ENCODE results near the gene AQP12B.

Gene AQP12B

DNA sequence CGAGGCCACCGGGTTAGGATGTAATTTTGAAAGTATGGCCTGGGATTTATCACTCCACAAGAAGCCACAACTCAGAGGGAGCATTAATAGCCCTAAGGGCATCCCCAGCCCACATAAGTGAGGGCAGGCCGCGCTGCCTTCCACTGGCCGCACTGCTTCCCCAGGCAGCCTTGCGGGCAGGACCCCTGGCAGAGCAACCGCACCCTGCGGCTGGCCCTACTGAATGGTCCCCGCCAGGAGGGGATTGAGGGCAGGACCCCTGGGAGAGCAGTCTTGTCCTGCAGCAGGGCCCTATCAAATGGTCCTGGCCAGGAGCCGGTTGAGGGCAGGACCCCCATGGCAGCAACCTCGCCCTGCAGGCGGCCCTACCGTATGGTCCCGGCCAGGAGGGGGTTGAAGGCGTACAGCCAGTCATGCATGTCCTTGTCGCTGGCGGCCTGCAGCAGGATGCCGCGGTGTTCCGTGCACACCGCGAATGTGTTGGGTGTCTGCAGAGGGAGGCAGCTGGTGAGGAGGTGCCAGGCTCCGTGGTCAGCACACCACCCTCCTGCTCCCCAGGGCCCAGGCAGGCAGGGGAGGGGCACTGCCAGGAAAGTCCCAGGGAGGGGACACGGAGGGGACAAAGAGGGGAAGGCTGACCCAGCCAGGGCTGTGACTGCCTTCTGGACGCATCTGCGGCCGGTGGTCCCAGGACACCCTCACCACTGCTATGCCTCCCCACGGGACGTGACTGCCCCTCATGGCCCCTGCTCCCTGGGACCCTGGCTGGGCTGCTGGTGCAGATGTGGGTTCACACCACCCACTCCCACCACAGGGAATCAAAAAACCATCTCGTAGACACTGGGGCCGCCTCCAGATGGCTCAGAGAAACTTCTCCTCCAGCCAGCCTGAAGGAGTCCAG lies 35.2 kb upstream of the AQP12B start:
- no peak for DNase-seq

- no peak for DNase-seq
These were observed 34.5 kb upstream of the AQP12B start for GRCh38 chr2:240717181-240717641.

DNA sequence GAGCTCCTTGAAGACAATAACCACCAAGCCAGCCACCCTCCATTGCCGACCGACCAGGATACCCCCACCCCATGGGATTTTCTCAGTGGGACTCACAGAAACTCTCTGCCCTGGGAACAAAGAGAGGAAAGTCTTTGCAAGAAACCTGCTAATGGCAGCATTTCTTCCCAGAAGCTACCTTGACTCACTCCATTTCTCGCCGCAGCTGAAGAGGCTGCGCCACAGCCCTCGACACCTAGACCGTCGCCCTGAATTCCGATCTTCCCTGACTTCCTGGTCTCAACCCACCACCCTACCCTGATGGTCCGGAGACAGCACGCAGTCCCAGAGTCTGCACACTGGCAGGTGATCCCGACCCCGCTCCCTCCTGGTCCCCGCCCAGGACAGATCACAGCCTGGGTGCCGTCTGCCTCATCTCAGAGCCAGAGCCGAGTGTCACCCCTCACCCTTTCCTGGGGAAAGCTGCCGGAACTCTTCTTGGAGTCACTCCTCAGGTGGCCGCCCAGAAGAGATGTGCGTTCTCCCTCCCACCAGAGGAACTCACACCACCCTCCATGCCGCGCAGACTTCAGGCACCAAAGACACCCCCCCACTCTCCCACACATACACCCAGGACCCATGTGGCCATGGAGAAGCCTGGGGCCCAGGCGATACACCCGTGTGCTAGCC lies 33.6 kb upstream of the AQP12B start:
- no peak for DNase-seq

GRCh38 chr2:240714747-240715725 lies 32.4 kb upstream of the AQP12B start:
- no peak for DNase-seq

DNA sequence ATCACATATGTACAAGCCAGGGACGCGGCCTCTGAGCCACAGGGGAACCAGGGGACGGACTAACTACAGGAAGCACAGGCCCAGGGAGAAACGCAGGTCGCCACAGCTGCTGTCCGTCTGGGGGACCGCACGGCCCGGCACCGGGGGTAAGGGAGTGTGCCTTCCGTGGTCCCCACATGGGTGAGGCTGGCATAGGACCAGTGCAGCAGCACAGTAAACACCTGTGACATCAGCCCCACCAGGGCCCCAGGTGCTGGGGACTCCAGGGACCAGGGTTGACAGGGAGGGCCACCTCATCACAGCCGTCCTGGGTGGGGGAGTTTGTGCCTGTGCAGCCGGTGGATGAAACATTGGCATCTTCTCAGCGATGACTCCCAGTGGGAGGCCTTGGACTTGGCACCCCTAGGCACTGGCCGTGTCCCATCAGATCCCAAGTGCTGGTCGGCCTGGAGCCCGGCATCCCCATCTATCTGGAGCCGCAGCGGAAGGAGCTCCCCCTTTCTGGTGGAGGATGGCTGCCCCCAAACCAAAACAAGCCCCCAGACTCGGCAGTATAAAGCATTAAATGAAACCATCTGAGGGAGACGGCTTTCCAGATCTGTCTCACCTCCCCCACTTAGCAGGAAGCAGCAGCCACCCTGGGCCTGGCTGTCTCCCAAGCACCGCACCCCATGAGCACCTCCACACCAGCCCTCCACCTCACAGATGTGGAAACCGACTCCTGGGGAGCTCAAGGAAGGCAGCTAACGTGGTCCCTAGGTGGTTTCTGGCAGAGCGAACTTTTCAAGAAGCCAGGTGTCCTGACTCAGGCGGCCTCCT lies 31.5 kb upstream of the AQP12B start:
- no peak for DNase-seq

DNA sequence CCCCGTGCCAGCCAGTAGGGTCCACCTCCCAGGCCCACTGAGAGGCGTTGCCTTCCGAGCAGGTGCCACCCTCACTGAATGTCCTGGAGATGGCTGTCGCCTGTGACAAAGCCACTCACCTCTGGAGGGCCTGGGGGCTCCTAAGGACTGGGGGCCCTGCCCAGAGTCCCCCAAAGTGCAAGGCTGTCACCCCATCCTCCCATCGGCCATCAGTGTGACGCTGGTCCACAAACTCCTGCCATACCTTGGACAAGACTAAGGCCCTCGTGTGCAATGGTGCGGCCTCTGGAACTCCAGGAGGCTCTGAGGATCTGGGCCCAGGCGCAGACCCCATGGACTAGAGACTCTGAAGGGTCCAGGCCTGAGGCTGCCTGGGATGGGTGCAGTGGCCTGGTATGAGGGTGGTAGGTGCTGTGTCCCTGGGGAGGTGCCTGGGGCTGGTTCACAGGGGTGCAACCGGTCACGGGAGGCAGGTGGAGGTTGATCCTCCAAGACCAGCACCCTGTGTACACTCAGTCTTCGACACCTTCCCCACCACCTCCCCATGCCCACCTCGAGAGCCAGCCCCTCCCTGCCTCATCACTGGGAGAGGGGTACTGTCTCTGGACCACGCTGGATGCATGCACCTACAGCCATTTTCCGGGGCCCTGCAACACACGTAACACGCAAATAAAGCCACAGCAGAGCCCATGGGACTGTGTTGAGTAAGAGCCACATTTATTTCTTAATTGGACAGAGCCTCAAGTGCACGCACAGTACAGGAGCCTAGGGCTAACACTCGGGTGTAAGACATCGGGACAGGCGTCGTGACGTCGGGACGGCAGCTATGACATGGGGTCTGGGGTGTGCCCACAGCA lies 30.6 kb upstream of the AQP12B start:
- no peak for DNase-seq

- no peak for DNase-seq
These were observed 29.4 kb upstream of the AQP12B start for GRCh38 chr2:240712121-240712520.

GRCh38 chr2:240711701-240712100 lies 29.0 kb upstream of the AQP12B start:
- DNase-seq = no peak

GRCh38 chr2:240711296-240711695 lies 28.6 kb upstream of the AQP12B start:
- no peak for DNase-seq

GRCh38 chr2:240708457-240708856 lies 25.8 kb upstream of the AQP12B start:
- no peak for DNase-seq

DNA sequence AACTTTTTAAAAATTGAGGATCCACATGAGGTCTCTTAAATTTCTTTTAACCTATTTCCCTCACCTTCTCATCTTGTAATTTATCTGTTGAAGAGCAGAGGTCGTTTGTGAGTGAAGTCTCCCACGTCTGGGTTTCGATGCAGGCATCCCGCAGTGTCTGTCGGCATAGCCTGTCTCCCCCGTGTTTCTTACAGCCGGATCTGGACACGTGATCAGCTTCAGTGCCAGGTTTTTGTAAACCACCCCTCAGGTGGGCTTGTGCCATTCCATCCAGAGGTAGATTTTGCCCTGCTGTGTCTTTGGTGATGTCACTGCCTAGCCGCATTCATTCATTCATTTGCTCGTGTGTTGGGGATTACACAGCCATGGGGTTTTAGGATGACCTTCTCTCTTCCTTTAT lies 25.1 kb upstream of the AQP12B start:
- no peak for DNase-seq

DNA sequence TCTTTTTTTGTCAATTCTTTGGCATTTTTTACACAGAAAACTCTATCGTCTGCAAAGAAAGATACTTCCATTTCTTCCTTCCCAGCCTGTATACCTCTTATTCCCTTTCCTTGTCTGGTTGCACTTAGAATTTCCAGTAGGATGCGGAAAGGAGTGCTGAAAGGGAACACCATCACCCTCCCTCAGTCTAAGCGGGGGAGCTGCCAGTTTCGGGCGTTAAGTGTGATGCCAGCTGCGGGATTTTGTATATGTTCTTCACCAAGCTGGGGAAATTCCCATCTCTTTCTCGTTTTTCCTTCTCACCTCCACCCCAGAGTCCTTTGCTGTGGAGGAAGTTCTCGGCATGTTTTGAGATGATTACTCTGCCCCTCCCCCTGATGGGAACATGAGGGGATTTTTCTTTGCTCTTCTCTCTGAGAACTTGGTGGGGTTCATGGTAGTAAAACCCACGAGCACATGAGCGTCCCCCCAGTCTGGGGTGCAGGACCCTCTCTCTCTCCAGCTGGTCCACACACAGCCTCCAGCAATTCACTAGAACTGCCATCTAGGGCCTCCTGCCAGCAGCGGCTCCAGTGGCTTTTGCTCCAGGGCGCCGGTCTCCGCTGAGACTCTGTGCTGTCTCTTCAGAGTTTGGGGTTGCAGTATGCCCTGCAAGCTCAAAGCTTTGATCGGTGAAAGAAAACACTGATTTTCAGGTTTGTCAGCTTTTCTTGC lies 24.5 kb upstream of the AQP12B start:
- no peak for DNase-seq

DNA sequence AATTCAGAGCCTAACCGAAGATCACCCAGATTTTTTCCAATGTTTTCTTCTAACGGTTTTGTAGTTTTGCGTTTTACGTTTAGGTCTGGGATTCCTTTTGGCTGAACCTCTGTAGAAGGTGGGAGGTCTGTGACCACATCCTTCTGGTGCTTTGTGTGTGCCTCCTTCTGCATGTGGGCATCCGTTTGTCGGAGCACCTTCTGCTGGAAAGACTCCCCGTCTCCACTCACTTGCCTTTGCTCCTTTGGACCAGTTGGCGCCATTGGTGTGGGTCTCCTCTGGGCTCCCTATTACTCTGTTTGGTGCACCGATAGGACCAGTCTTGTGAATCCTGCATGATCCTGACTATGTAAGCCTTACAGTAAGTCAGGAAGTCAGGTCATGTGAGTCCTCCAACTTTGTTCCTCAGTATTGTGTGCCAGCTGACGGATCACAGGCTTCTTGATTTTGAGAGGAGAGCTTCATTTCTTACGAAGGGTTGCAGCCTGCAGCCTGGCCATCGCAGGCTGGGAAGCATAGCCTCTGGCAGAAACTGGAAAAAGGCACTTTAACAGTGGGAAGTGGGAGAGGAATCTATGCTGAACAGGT lies 22.6 kb upstream of the AQP12B start:
- DNase-seq = no peak

GRCh38 chr2:240704651-240705050 lies 22.0 kb upstream of the AQP12B start:
- no peak for DNase-seq

- no peak for DNase-seq
These were observed 21.0 kb upstream of the AQP12B start for GRCh38 chr2:240703417-240704341.

- no peak for DNase-seq
These were observed 19.9 kb upstream of the AQP12B start for GRCh38 chr2:240702640-240703011.

DNA sequence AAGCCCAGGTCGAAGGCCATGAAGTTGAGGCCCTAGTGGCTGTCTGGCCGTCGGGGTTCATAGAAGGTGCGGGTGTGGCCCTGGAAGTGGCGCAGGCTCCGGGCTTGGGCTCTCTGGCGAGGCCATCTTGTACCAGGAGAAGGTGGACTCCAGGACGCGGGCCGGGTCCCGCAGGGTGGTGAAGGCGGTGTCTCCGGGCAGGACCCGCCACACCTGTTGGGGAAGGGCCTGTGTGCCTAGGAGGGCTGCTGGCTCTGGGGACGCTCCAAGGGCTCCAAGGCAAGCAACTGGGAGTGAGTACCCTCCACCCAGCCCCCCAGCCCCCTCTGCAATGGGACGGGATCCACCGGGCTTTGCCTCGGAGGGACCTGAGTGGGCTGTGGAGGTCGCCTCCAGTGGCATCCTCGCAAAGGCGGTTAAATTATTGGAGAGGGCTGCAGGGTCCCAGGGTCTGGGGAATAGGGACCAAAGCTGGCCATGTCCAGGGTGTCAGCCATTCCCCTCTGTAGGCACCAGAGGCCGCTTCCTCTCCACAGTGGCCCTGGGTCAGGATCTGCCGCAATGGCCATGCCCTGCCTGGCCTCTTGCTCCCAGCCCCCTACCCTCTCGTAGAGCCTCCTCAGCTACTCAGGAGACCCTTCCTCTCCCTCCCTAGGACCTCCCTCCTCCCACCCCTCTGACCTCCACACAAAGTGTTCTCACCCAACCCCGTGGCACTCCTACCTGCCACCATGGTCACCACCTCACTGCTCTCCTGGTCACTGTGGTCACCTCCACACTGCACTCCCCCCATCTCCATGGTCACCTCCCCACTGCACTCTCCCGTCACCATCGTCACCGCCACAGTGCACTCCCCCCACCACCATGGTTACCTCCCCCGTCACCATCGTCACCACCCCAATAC lies 19.3 kb upstream of the AQP12B start:
- no peak for DNase-seq

Measured in Kasumi-1 (cell line).